Measurements from ENCODE around the gene ESAM.

The ESAM gene

DNA sequence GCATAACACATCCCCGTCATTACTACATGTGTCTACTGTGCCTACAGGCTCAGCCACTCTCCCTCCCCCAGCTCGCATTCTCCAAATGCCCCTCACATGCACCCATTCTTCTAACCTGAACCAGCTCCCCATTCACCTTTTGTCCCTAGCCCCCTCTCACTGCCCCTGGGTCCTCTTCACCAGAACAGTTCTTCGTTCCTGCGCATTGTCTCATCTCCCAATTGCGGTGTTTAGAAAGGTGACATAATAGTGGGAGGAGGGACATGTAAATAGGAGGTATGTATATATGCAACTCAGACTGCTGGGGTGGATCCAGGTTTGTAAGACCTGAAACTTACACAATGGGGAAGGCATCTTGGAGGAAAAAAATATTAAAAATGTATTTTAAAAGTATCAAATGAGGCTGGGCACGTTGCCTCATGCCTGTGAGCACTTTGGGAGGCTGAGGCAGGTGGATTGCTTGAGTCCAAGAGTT, 5.3 kb downstream of the ESAM start:
- DNase-seq, result peak in 1 of 42 donors; percentile 7
- intact Hi-C loops (cut with DNase I), result no loop called here

DNA sequence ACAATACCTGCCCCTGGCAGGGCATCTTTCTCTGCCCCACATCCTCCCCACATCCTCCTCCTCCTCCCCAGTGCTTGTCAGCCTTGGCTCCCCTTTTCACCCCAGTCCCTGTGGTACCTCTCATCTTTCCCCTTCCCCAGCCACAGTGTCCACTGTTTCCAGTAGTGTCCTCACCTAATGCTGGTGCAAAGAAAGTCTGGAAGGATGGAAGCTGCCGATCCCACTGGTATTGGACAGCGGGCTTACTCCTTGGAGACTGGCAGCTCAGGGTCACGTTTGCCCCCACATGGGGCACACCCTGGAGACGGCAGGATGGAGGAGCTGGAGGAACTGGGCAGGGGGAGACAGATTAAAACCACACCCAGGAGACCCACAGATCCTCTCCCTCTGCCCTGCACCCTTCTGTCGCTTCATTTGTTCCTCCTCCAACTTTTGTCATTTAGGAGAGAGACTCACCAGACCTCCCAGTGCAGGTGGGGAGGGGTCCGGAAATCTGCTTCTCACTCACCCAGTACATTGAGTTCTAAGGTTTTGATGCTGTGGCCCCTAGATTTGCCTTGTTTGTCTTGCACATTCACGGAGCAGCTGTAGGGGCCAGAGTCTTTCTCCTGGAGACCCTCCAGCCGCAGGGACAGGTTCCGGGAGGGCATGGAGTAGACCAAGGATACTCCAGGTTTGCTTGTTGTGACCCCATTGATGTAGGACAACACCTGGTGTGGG, 5.9 kb downstream of the ESAM start:
- intact Hi-C loops (cut with DNase I), result no loop called here
- peak in 1 of 42 donors; percentile 20 for DNase-seq

- intact Hi-C loops (cut with DNase I), result no loop called here
- no peak for DNase-seq
Measured at GRCh38 chr11:124754710-124755109, 7.4 kb downstream of the ESAM start.

- intact Hi-C loops (cut with DNase I), result no loop called here
- DNase-seq, result no peak
Measured at GRCh38 chr11:124754309-124754708, 7.8 kb downstream of the ESAM start.

DNA sequence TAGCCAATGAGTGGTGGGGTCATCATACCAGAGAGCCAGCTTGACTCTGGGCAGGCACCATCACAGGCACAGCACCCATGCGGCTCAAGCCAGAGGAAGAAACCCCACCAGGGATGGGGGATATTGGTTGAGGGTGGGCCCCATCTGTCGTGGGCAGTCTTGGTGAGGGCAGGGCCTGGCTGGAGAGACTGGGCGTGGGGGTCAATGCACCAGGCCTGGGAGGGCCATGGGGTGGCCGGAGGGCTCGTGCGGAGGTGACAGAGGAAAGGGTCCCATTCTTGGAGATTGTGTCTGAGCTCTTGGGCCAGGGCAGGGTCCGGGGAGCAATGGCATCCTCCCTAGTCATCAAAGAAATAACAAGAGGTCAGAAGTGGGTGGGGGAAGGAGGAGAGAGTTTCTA, 8.5 kb downstream of the ESAM start:
- DNase-seq, result no peak
- intact Hi-C loops (cut with DNase I), result no loop called here

- DNase-seq, result peak in 1 of 42 donors; percentile 9
- intact Hi-C loops (cut with DNase I), result no loop called here
Measured at GRCh38 chr11:124753205-124753604, 8.9 kb downstream of the ESAM start.

DNA sequence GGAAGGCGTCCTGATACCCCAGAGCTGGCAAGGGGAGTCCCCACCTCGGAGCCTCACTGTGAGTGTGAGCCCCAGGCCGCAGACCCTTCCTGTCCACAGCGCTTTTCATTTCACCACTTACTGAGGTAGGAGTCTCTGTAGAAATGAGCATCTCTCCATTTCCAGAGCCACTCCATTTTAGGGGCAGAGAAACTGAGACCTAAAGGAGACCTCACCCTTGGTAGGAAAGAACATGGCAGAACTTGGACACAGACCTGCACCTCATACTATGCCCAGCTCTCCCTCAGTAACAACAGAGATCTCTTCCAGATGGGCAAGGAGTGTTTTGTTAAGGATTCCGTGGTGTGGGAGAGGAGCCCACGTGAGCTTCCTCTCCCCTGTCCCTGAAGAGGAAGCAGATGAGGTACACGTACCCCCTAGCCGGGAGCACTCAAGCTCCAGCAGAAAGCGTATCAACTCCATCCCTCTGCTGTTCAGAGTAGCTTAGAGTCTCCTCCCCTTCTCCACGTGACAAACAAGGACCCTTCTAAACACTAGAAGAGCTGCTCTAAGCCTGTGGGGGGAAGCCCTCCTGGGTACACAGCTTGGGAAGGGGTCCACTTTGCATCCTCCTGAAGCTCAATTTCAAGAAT, 9.5 kb downstream of the ESAM start:
- peak in 1 of 42 donors; percentile 13 for DNase-seq
- intact Hi-C loops (cut with DNase I), result no loop called here

DNA sequence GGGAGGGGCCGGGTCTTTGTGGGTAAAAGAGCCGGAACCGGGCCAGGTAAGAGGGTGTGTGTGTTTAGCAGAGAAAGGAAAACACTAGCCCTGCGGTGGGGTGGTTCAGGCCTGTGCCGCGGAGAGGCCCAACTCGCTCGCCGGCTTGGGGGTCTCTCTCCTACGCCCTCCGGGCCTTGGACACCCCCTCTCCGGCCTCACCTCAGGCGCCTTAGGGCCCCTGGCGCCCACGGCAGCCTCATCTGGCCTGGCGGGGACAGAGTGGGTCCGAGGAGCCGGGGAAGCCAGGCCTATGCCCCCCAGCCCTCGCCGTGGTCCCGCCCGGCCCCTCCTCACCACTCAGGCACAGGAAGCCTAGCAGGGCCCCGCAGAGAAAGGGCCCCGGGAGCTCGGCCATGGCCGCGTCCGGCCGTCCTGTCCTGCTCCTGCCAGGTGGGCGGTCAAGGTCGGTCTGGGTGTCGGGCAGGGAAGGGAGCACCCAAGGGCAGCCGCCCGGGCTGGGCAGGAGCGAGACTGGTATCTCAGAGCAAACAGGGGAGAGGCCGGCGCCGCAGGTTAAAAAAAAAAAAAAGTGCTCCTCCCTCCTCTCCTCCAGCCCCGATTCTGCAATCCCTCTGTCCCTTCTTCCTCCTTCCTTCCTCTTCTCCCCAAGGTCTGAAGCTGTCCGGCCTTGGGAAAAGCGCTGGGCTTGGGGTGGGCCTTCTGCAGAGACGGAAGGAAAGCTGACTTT, 10.2 kb downstream of the ESAM start, which contains the start of gene VSIG2:
Gene VSIG2, minus strand, starts transcription at position 515 of the 730 bp plus-strand sequence. Its CDS starts 118 bp downstream, at position 397.
- DNase-seq, result peak in 1 of 42 donors; percentile 24
- intact Hi-C loops (cut with DNase I), result no loop called here

DNA sequence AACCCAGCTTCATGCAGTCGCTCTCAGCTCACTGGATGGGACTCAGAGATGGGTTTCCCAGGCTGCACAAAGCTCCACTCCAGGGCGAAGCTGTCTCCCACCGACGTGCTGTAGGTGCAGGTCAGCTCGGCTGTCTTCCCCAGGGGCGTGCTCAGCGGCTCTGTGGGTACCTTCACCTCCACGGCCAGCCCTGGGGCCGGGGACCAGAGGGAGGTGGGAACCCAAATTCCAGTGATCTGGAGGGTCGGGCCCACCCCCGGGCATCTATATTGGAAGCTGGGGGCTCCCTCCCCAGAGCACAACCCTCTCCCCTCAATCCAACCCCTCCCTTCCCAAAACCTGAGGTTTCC, 10.7 kb downstream of the ESAM start:
- no peak for DNase-seq
- intact Hi-C loops (cut with DNase I), result no loop called here

- intact Hi-C loops (cut with DNase I), result loop anchor here (5.0 kb wide), 1 partner anchor 78 kb away; the partner anchor contains the start of genes SIAE and SPA17
- peak in 1 of 42 donors; percentile 16 for DNase-seq
Measured at GRCh38 chr11:124749912-124750311, 12.2 kb downstream of the ESAM start.

DNA sequence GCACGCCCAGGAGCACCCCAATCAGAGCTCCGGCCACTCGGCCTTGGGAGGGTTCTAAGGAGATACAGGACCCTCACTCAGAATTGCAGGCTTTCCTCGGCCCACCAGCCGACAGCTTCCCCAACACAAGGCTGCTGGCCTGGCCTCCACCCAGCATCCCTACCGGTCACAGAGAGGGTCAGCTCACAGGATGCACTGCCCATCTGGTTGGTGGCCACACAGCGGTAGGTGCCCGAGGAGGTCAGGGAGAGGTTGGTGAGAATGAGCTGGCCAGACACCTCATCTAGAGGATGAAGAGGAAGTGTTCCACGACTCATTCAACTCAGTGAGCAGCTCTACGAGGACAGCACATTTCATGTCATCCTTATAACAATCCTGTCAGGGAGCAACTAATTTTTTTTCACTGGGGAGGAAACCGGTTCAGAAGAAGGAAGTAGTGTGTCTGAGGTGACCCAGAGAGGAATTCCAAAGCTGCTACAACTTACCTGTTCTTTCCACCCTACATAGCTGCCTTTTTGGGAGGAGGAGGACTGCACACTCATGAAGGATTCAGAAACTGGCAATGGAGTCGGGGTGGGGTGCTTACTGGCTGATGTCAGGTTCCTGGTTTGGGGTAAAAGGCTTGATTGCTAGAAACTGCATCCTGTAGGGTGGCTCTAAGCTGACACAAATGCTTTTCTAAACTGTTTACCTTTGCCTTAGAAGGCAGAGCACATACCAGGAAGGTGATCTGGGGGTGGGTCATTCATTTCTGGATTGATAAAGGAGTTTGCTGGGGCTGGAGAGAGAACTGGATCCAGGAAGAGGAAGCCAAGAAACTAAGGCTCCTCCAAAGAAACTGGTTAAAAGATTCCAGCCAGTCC, 13.4 kb downstream of the ESAM start:
- DNase-seq, result peak in 4 of 42 donors; percentile 15 to 30 (median 20)
- intact Hi-C loops (cut with DNase I), result loop anchor here (5.0 kb wide), 1 partner anchor 76 kb away; the partner anchor contains the start of genes SIAE and SPA17

- DNase-seq, result peak in 5 of 42 donors; percentile 21 to 44 (median 39)
- intact Hi-C loops (cut with DNase I), result loop anchor here (5.0 kb wide), 1 partner anchor 76 kb away; the partner anchor contains the start of genes SIAE and SPA17
Measured at GRCh38 chr11:124748100-124748418, 14.0 kb downstream of the ESAM start.

- peak in 3 of 42 donors; percentile 27 to 48 (median 36) for DNase-seq
- intact Hi-C loops (cut with DNase I), result loop anchor here (5.0 kb wide), 1 partner anchor 75 kb away; the partner anchor contains the start of genes SIAE and SPA17
Measured at GRCh38 chr11:124747406-124748099, 14.5 kb downstream of the ESAM start.

DNA sequence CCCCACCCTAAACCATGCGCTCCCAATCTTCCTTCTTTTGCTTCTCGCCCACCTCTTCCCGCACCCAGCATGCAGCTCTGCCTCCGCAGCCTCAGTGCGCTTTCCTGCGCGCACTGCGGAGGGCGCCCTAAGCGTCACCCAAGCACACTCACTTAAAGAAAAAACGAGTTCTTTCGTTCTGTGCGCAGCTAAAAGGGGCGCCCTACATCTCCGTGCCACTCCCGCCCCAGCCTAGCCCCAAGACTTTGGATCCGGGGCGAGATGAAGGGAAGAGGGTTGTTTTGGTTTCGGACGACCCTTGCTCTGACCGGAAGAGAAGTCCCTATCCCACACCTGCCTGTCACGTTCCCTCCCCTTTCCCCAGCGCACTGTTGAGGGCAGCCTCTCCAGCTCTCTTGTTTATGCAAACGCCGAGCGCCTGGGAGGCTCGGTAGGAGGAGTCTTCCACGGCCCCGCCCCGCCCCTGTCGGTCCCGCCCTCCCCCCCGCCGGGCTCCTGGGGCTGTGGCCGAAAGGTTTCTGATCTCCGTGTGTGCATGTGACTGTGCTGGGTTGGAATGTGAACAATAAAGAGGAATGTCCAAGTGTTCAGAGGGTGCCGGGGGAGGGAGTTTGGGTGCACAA, 15.4 kb downstream of the ESAM start:
- intact Hi-C loops (cut with DNase I), result loop anchor here (5.0 kb wide), 1 partner anchor 74 kb away; the partner anchor contains the start of genes SIAE and SPA17
- DNase-seq, result peak in 37 of 42 donors; percentile 46 to 87 (median 73)

DNA sequence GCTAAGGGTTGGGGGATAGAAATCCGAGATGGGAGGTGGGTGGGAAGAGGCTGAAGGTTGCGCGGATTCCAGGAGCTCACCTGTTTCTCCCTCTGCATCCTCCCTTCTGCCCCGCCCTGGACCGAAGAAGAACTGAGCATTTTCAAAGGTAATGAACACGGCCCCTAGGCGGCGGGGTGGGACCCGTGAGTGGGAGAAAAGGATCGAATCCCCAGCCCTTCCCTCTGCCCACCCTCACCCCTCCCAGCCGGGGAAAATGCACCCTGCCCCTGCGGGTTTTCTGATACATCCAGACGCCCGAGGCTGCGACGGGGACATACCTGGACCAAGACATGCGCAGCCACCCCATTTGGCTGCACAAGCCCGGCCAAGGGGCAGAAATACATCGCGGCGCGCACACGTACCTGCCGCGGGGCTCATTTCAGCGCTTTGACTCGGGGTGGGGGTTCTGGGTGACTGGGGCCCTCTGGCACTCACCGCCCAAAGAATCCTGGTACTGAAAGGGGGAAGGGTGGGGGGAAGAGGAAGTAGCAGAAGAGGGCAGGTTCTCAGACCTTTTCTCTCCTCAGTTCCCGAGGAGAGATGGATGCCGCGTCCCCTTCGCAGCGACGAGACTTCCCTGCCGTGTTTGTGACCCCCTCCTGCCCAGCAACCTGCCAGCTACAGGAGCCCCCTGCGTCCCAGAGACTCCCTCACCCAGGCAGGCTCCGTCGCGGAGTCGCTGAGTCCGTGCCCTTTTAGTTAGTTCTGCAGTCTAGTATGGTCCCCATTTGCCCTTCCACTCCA, 16.1 kb downstream of the ESAM start:
- intact Hi-C loops (cut with DNase I), result loop anchor here (5.0 kb wide), 1 partner anchor 74 kb away; the partner anchor contains the start of genes SIAE and SPA17
- DNase-seq, result peak in 27 of 42 donors; percentile 20 to 81 (median 57)

GRCh38 chr11:124745270-124745834, 16.7 kb downstream of the ESAM start:
- peak in 1 of 42 donors; percentile 37 for DNase-seq
- intact Hi-C loops (cut with DNase I), result loop anchor here (5.0 kb wide), 1 partner anchor 73 kb away; the partner anchor contains the start of genes SIAE and SPA17

Measured in head of caudate nucleus (tissue), 42 donors.